ENCODE results near the gene PDZRN3. TPM values are rescaled to one million over a fixed set of nuclear protein-coding genes. Genes with fewer than 3 reads are reported as not detected.

Gene PDZRN3
- total and polyA plus RNA-seq, 4 donors: 7.3 to 36.4 (median 16.3) TPM

DNA sequence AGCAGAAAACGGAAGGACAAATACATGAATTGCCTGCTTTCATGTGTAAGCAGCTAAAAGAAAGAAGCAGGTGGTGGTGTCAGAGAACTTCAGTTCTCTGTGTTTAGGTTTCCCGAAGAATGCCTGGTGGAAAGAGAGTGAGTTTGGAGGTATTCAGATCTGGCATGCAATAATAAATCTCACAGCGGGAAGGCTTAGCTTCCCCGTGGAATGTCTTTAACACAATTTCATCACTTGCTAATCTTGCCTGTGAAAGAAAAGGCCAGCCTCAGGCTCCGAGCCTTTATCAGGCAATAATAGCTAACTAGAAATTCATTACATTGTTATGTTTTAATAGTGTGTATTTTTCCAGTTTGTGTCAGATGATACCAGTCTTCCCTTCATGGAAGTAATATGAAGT, 220.3 kb downstream of the PDZRN3 start:
- TF ChIP-seq, protein P1, sequence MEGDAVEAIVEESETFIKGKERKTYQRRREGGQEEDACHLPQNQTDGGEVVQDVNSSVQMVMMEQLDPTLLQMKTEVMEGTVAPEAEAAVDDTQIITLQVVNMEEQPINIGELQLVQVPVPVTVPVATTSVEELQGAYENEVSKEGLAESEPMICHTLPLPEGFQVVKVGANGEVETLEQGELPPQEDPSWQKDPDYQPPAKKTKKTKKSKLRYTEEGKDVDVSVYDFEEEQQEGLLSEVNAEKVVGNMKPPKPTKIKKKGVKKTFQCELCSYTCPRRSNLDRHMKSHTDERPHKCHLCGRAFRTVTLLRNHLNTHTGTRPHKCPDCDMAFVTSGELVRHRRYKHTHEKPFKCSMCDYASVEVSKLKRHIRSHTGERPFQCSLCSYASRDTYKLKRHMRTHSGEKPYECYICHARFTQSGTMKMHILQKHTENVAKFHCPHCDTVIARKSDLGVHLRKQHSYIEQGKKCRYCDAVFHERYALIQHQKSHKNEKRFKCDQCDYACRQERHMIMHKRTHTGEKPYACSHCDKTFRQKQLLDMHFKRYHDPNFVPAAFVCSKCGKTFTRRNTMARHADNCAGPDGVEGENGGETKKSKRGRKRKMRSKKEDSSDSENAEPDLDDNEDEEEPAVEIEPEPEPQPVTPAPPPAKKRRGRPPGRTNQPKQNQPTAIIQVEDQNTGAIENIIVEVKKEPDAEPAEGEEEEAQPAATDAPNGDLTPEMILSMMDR (IDR thresholded peaks at IDR 0.05; ENCODE audit: control extremely low read depth, extremely low read depth): no peak
- H3K36me3 ChIP-seq (ENCODE audit: control insufficient read depth in 4 of 4, insufficient read depth in 4 of 4, low read length in 4 of 4): peaks cover 0 to 17% (median 5%) of the 10 kb centered on the region in 4 donors
- DNase-seq (no peak), ATAC-seq (ENCODE audit: insufficient read depth, low FRiP score) (no peak)
- H3K9me3 ChIP-seq (ENCODE audit: control insufficient read depth in 4 of 4, insufficient read depth in 3 of 4, low read length in 3 of 4): no peaks in the 10 kb centered on the region
- peaks cover 2 to 63% (median 13%) of the 10 kb centered on the region in 5 donors for H3K4me1 ChIP-seq (ENCODE audit: control insufficient read depth in 5 of 5, insufficient read depth in 5 of 5, low read length in 5 of 5)
- peak overlapping the region in 1 of 2 donors; percentile 4 for H3K9ac ChIP-seq (ENCODE audit: insufficient read depth in 1 of 2, low read length in 2 of 2)
- 68 to 84% methylated on average over 5 of the region's 5 CpGs for WGBS, 2 donors
- H3K4me3 ChIP-seq: no peak overlapping the region
- H3K27me3 ChIP-seq (ENCODE audit: control insufficient read depth in 3 of 3, insufficient read depth in 3 of 3, low read length in 2 of 3): no peaks in the 10 kb centered on the region
- peak overlapping the region in 1 of 2 donors; percentile 20 for H3K27ac ChIP-seq (ENCODE audit: low read depth in 1 of 2, low read length in 1 of 2)

DNA sequence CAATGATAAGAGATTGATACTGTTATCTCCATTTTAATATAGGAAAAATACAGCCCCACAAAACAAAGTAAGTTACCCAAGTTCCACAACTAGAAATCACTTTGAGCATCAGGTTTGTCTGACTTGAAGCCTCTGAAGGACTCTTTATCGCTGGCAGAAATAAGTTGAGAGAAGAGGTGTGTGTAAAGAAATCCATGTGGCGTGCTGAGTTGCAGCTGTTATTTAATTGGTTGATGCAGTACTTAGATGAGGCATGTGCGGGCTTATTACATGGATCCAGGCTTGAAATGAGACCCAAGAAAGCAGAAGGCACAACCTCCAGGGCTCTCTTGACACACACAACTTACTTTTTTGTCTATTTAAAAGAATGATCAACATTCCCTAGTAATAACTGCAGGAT, 221.3 kb downstream of the PDZRN3 start:
- TF ChIP-seq, protein P1 (IDR thresholded peaks at IDR 0.05; ENCODE audit: control extremely low read depth, extremely low read depth): no peak
- Histone ChIP-seq H3K9me3 (ENCODE audit: control insufficient read depth in 4 of 4, insufficient read depth in 3 of 4, low read length in 3 of 4) (no peaks in the 10 kb centered on the region), H3K9ac (ENCODE audit: insufficient read depth in 1 of 2, low read length in 2 of 2) (no peak overlapping the region), H3K36me3 (ENCODE audit: control insufficient read depth in 4 of 4, insufficient read depth in 4 of 4, low read length in 4 of 4) (peaks cover 0 to 17% (median 5%) of the 10 kb centered on the region in 4 donors), H3K27me3 (ENCODE audit: control insufficient read depth in 3 of 3, insufficient read depth in 3 of 3, low read length in 2 of 3) (no peaks in the 10 kb centered on the region), H3K27ac (ENCODE audit: low read depth in 1 of 2, low read length in 1 of 2) (no peak overlapping the region), H3K4me1 (ENCODE audit: control insufficient read depth in 5 of 5, insufficient read depth in 5 of 5, low read length in 5 of 5) (peaks cover 2 to 70% (median 18%) of the 10 kb centered on the region in 5 donors), H3K4me3 (no peak overlapping the region)
- ATAC-seq (ENCODE audit: insufficient read depth, low FRiP score) (no peak), DNase-seq (peak; percentile 63 to 89 (median 83))
- WGBS, 2 donors: 86 to 87% methylated on average over 3 of the region's 3 CpGs

DNA sequence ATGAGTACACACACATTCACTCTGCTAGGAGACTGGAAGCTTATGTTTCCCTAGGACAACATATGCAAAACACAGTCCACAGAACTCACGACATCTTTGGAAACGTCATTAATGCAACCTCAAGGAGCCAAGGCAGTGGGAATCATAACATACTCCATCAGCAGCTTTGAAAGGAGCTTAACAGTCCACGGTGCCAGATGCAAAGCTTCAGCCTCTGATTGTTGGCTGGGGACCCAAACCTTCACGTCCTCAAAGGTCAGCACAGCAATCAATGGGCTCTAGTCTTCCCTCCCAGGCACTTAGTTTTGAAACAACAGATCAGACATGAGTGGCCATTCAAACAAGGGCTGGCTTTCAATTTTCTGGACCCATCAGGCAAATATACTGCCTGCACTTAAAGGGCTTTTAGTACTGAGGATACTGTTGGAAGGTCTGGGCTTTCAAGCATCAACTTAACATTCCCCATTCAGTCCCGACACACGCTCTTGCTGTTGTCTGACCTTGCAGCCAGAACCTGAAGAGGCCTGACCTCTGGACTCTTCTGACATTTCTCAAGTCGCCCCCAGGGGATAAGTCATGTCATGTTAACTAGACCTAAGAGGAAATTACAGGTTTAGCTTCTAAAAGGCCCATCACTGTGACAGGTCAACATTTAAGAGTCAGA, 223.0 kb downstream of the PDZRN3 start:
- DNase-seq: peak; percentile 92 to 99 (median 99)
- 65 to 73% methylated on average over 7 of the region's 7 CpGs for WGBS, 2 donors
- Histone ChIP-seq H3K27me3 (ENCODE audit: control insufficient read depth in 3 of 3, insufficient read depth in 3 of 3, low read length in 2 of 3) (no peaks in the 10 kb centered on the region), H3K4me3 (no peak overlapping the region), H3K27ac (ENCODE audit: low read depth in 1 of 2, low read length in 1 of 2) (peak overlapping the region; percentile 49 to 52), H3K4me1 (ENCODE audit: control insufficient read depth in 5 of 5, insufficient read depth in 5 of 5, low read length in 5 of 5) (peaks cover 0 to 67% (median 18%) of the 10 kb centered on the region in 5 donors), H3K9me3 (ENCODE audit: control insufficient read depth in 4 of 4, insufficient read depth in 3 of 4, low read length in 3 of 4) (no peaks in the 10 kb centered on the region), H3K9ac (ENCODE audit: insufficient read depth in 1 of 2, low read length in 2 of 2) (peak overlapping the region in 1 of 2 donors; percentile 75), H3K36me3 (ENCODE audit: control insufficient read depth in 4 of 4, insufficient read depth in 4 of 4, low read length in 4 of 4) (peaks cover 0 to 31% (median 8%) of the 10 kb centered on the region in 4 donors)
- TF ChIP-seq, protein P1 (IDR thresholded peaks at IDR 0.05; ENCODE audit: control extremely low read depth, extremely low read depth): no peak
- ATAC-seq (ENCODE audit: insufficient read depth, low FRiP score): no peak
